Measurements from ENCODE around the gene KCNMA1. TPM values are rescaled to one million over a fixed set of nuclear protein-coding genes. Genes with fewer than 3 reads are reported as not detected.

Gene KCNMA1
- total and polyA plus RNA-seq, 10 donors, result 9.3 to 114 (median 51.5) TPM

GRCh38 chr10:77074104-77074624 is 563.4 kb downstream of the KCNMA1 start:
- WGBS, 5 donors, result 64 to 85% (median 76%) methylated on average over 2 of the region's 2 CpGs
- TF ChIP-seq POLR2AphosphoS5 (IDR thresholded peaks at IDR 0.05) (no peak), POLR2A (IDR thresholded peaks at IDR 0.05) (no peak), CTCF (IDR thresholded peaks at IDR 0.05 in 8 of 11, conservative IDR thresholded peaks at IDR 0.05 in 3 of 11) (no peak)
- H3K4me1 ChIP-seq, result peaks cover 0 to 15% (median 0%) of the 10 kb centered on the region in 6 donors

GRCh38 chr10:77073663-77073960 is 564.0 kb downstream of the KCNMA1 start:
- Histone ChIP-seq H3K27ac (no peak overlapping the region), H3K36me3 (peaks cover 0 to 4% (median 0%) of the 10 kb centered on the region in 6 donors), H3K4me3 (no peak overlapping the region), H3K27me3 (replicated peaks in 1 of 7) (no peaks in the 10 kb centered on the region), H3K9me3 (no peaks in the 10 kb centered on the region), H3K4me1 (peaks cover 0 to 15% (median 0%) of the 10 kb centered on the region in 6 donors)
- 83 to 91% (median 88%) methylated on average over 5 of the region's 5 CpGs for WGBS, 5 donors
- no peak for DNase-seq
- no peak for TF ChIP-seq POLR2A (IDR thresholded peaks at IDR 0.05)
- TF ChIP-seq CTCF (IDR thresholded peaks at IDR 0.05 in 8 of 11, conservative IDR thresholded peaks at IDR 0.05 in 3 of 11), result no peak
- TF ChIP-seq POLR2AphosphoS5 (IDR thresholded peaks at IDR 0.05), result no peak
- intact Hi-C loops (cut with DNase I; ENCODE audit: low total_unique reads), result no loop called here

More at GRCh38 chr10:77074104-77074624, 563.4 kb downstream of the KCNMA1 start:
- Histone ChIP-seq H3K27ac (no peak overlapping the region), H3K9me3 (no peaks in the 10 kb centered on the region), H3K36me3 (peaks cover 0 to 4% (median 0%) of the 10 kb centered on the region in 6 donors), H3K4me3 (no peak overlapping the region), H3K27me3 (replicated peaks in 1 of 7) (no peaks in the 10 kb centered on the region)
- no peak for DNase-seq
- intact Hi-C loops (cut with DNase I; ENCODE audit: low total_unique reads), result no loop called here

GRCh38 chr10:77072836-77073662 is 564.6 kb downstream of the KCNMA1 start:
- Histone ChIP-seq H3K36me3 (peaks cover 0 to 4% (median 0%) of the 10 kb centered on the region in 6 donors), H3K4me3 (no peak overlapping the region), H3K4me1 (peaks cover 0 to 15% (median 0%) of the 10 kb centered on the region in 6 donors), H3K27me3 (replicated peaks in 1 of 7) (no peaks in the 10 kb centered on the region), H3K27ac (no peak overlapping the region), H3K9me3 (no peaks in the 10 kb centered on the region)
- no peak for DNase-seq
- TF ChIP-seq CTCF (IDR thresholded peaks at IDR 0.05 in 8 of 11, conservative IDR thresholded peaks at IDR 0.05 in 3 of 11) (no peak), POLR2AphosphoS5 (IDR thresholded peaks at IDR 0.05) (no peak), POLR2A (IDR thresholded peaks at IDR 0.05) (no peak)
- 72 to 82% (median 78%) methylated on average over 13 of the region's 13 CpGs for WGBS, 5 donors
- intact Hi-C loops (cut with DNase I; ENCODE audit: low total_unique reads), result no loop called here

GRCh38 chr10:77072361-77072835 is 565.2 kb downstream of the KCNMA1 start:
- DNase-seq, result no peak
- Histone ChIP-seq H3K4me1 (peaks cover 0 to 11% (median 0%) of the 10 kb centered on the region in 6 donors), H3K27me3 (replicated peaks in 1 of 7) (no peaks in the 10 kb centered on the region), H3K36me3 (peaks cover 0 to 4% (median 0%) of the 10 kb centered on the region in 6 donors), H3K27ac (no peak overlapping the region), H3K9me3 (no peaks in the 10 kb centered on the region), H3K4me3 (no peak overlapping the region)
- WGBS, 5 donors, result 83 to 91% (median 88%) methylated on average over 10 of the region's 10 CpGs
- TF ChIP-seq CTCF (IDR thresholded peaks at IDR 0.05 in 8 of 11, conservative IDR thresholded peaks at IDR 0.05 in 3 of 11), result no peak
- TF ChIP-seq POLR2AphosphoS5 (IDR thresholded peaks at IDR 0.05), result no peak
- no peak for TF ChIP-seq POLR2A (IDR thresholded peaks at IDR 0.05)
- intact Hi-C loops (cut with DNase I; ENCODE audit: low total_unique reads), result no loop called here
